Stomach (tissue), 9 donors: Measurements from ENCODE around the gene MAGI2. TPM values are rescaled to one million over a fixed set of nuclear protein-coding genes. Genes with fewer than 3 reads are reported as not detected.
A peak's percentile ranks its signal among the peaks of the same experiment; 100 is the strongest.

Experiments
- DNase-seq, 2 donors: peaks; one replicate each; pipeline versions ENCODE4 v3.0.0 to v3.0.0-alpha.2; 2013 to 2019
- H3K27ac ChIP-seq, 5 donors: fragments of 200-600 bp in 4 of 5; sonication (generic) in 4 of 5; one replicate each; pipeline ENCODE4 v1.5.1; 2013 to 2019; ENCODE audit warnings: mild to moderate bottlenecking in 1 of 5, moderate library complexity in 1 of 5
- H3K27me3 ChIP-seq, 3 donors: fragments of 200-600 bp; sonication (generic); one replicate each; pipeline ENCODE4 v1.5.1; 2017 to 2019; ENCODE audit warnings: mixed run types in 1 of 3
- H3K36me3 ChIP-seq, 4 donors: fragments of 200-600 bp; sonication (generic); 1 replicate in 3 of 4; 2 replicates in 1 of 4; pipeline ENCODE4 v1.5.1; 2016 to 2019
- H3K4me1 ChIP-seq, 4 donors: fragments of 200-600 bp; sonication (generic); one replicate each; pipeline ENCODE4 v1.5.1; 2016 to 2019
- H3K4me3 ChIP-seq, 4 donors: fragments of 200-600 bp; sonication (generic) in 3 of 4; one replicate each; pipeline ENCODE4 v1.5.1; 2016 to 2019; ENCODE audit warnings: mild to moderate bottlenecking in 1 of 4
- H3K9me3 ChIP-seq, 4 donors: fragments of 200-600 bp; sonication (generic); one replicate each; pipeline ENCODE4 v1.5.1; 2016 to 2019
- CTCF ChIP-seq, 7 experiments: fragments of 450-650 bp in 4 of 7; fragments of 200-600 bp in 3 of 7; sonication (generic) in 3 of 7; IDR thresholded peaks; one replicate each; pipeline ENCODE4 v1.5.1; 2016 to 2019; ENCODE audit warnings: antibody characterized with exemption in 7 of 7, control low read depth in 2 of 7, mild to moderate bottlenecking in 1 of 7
- EP300 ChIP-seq: sonication (generic); formaldehyde crosslinking; IDR thresholded peaks from one replicate; pipeline ENCODE4 v1.6.1; 2017; ENCODE audit warnings: antibody characterized with exemption
- POLR2A ChIP-seq, 4 donors: fragments of 450-650 bp; IDR thresholded peaks; one replicate each; pipeline ENCODE4 v1.6.1; 2016; ENCODE audit warnings: antibody characterized with exemption in 4 of 4, control low read depth in 2 of 4, mild to moderate bottlenecking in 1 of 4, moderate library complexity in 1 of 4
- POLR2AphosphoS5 ChIP-seq, 3 donors: sonication (generic); formaldehyde crosslinking; IDR thresholded peaks; one replicate each; pipeline ENCODE4 v1.6.1; 2016; ENCODE audit warnings: antibody characterized with exemption in 3 of 3
- WGBS, 5 donors: extraction: QIAGEN DNeasy Blood & Tissue Kit in 3 of 5; methylation state at CpG; one replicate each; pipeline versions ENCODE4 v1.1.5 to v1.1.7; 2013 to 2018; 5-methylcytosine and 5-hydroxymethylcytosine counted together
- intact Hi-C: fragments of 100-400 bp; cut with DNase I; formaldehyde crosslinking; loops from one replicate; pipeline ENCODE4 v1.15.1; 2023; ENCODE audit warnings: low total_unique reads
- polyA plus RNA-seq, 3 donors: library from polyadenylated mRNA; stranded (reverse); fragments of 200-250 nt; gene quantifications; one replicate each; pipeline ENCODE4 v1.2.3, GENCODE V29; 2013
- total RNA-seq, 5 donors: library from RNA; depleted of rRNA; stranded (reverse); fragments of >200 nt; gene quantifications; one replicate each; pipeline versions ENCODE4 v1.1.0 to v1.2.3, GENCODE V29; 2014 to 2016
- donor health status: healthy with polysubstance abuse.
- donor health status: Bipolar disorder and iron deficiency.
- donor health status: healthy.

Gene MAGI2
- total and polyA plus RNA-seq, 8 donors = 0.92 to 53.9 (median 5.8) TPM

- 85 to 91% (median 88%) methylated on average over 4 of the region's 4 CpGs for WGBS, 5 donors
- H3K27ac ChIP-seq = no peak overlapping the region
- intact Hi-C loops = no loop called here
Observed at GRCh38 chr7:79329464-79329863, 124.0 kb downstream of the MAGI2 start.

GRCh38 chr7:79320741-79321473, 132.6 kb downstream of the MAGI2 start:
- intact Hi-C loops = no loop called here
- WGBS, 5 donors = 0 to 40% (median 19%) methylated on average over 2 of the region's 2 CpGs
- Histone ChIP-seq H3K9me3 (no peaks in the 10 kb centered on the region), H3K36me3 (no peaks in the 10 kb centered on the region), H3K4me3 (no peak overlapping the region), H3K27me3 (no peaks in the 10 kb centered on the region), H3K27ac (no peak overlapping the region), H3K4me1 (peaks cover 0 to 5% (median 0%) of the 10 kb centered on the region in 4 donors)
- no peak for DNase-seq
- TF ChIP-seq POLR2AphosphoS5 (IDR thresholded peaks at IDR 0.05) (no peak), POLR2A (IDR thresholded peaks at IDR 0.05) (no peak), EP300 (no peak), CTCF (IDR thresholded peaks at IDR 0.05) (peak in 1 of 7 experiments; percentile 10)

More at GRCh38 chr7:79329464-79329863, 124.0 kb downstream of the MAGI2 start:
- no peaks in the 10 kb centered on the region for H3K27me3 ChIP-seq
- H3K4me1 ChIP-seq = no peaks in the 10 kb centered on the region
- no peak for DNase-seq
- no peaks in the 10 kb centered on the region for H3K9me3 ChIP-seq
- no peaks in the 10 kb centered on the region for H3K36me3 ChIP-seq
- no peak overlapping the region for H3K4me3 ChIP-seq
- TF ChIP-seq POLR2A (IDR thresholded peaks at IDR 0.05) = no peak
- TF ChIP-seq EP300 = no peak
- no peak for TF ChIP-seq CTCF (IDR thresholded peaks at IDR 0.05)

- Histone ChIP-seq H3K9me3 (no peaks in the 10 kb centered on the region), H3K4me1 (peaks cover 0 to 5% (median 0%) of the 10 kb centered on the region in 4 donors), H3K27me3 (no peaks in the 10 kb centered on the region), H3K36me3 (no peaks in the 10 kb centered on the region), H3K27ac (no peak overlapping the region), H3K4me3 (no peak overlapping the region)
- DNase-seq = no peak
- 57 to 85% (median 79%) methylated on average over 1 of the region's 1 CpG for WGBS, 5 donors
- intact Hi-C loops = no loop called here
- TF ChIP-seq POLR2AphosphoS5 (IDR thresholded peaks at IDR 0.05) (no peak), POLR2A (IDR thresholded peaks at IDR 0.05) (no peak), EP300 (no peak), CTCF (IDR thresholded peaks at IDR 0.05) (no peak)
Observed at GRCh38 chr7:79319369-79319768, 134.1 kb downstream of the MAGI2 start.

- Histone ChIP-seq H3K27ac (no peak overlapping the region), H3K36me3 (no peaks in the 10 kb centered on the region), H3K9me3 (no peaks in the 10 kb centered on the region), H3K4me1 (peaks cover 0 to 5% (median 0%) of the 10 kb centered on the region in 4 donors), H3K4me3 (no peak overlapping the region), H3K27me3 (no peaks in the 10 kb centered on the region)
- DNase-seq = peak in 1 of 2 donors; percentile 26
- intact Hi-C loops = no loop called here
- 56 to 72% (median 66%) methylated on average over 2 of the region's 2 CpGs for WGBS, 5 donors
- no peak for TF ChIP-seq EP300
Observed at GRCh38 chr7:79317728-79318127, 135.7 kb downstream of the MAGI2 start.

GRCh38 chr7:79312022-79312421, 141.4 kb downstream of the MAGI2 start:
- H3K36me3 ChIP-seq = no peaks in the 10 kb centered on the region
- TF ChIP-seq POLR2AphosphoS5 (IDR thresholded peaks at IDR 0.05) (no peak), CTCF (IDR thresholded peaks at IDR 0.05) (no peak), POLR2A (IDR thresholded peaks at IDR 0.05) (no peak), EP300 (no peak)
- intact Hi-C loops = no loop called here

More at GRCh38 chr7:79312022-79312421, 141.4 kb downstream of the MAGI2 start:
- no peaks in the 10 kb centered on the region for H3K27me3 ChIP-seq
- H3K4me1 ChIP-seq = no peaks in the 10 kb centered on the region
- H3K4me3 ChIP-seq = no peak overlapping the region
- H3K9me3 ChIP-seq = no peaks in the 10 kb centered on the region
- H3K27ac ChIP-seq = no peak overlapping the region
- DNase-seq = no peak
- WGBS, 5 donors = 92 to 100% (median 97%) methylated on average over 3 of the region's 3 CpGs
